ENCODE data around the gene MRPL36.

MRPL36 gene

DNA sequence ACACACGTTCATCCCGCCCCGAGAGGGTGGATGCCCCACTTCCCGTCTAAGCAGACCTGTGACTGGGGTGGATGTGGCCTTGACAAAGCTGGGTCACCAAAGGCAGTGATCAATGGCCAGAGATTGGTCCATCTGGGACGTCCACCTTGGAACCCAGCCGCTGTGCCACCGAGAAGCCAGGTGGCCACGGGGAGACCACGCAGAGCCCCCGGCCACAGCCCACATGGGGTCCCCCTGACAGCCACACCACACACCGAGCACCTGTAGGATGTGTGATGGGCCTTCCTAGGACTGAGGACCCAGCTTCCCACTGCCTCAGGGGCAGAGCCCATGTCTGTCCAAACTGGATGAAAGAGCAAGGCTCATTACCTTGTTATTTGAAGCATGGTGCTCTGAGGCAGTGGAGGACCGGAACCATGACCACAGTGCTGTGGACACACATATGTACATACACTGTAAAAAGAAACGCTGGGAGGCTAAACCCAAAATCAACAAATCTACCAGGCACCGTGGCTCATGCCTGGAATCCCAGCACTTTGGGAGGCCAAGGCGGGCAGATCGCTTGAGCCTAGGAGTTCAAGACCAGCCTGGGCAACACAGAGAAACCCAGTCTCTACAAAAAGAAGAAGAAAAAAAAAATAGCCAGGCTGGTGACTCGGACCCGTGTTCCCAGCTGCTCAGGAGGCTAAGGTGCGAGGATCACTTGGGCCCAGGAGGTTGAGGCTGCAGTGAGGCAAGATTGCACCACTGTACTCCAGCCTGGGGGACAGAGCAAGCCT, 50.1 kb downstream of the MRPL36 start:
- no peak for DNase-seq (ENCODE audit: low read depth)

- no peak for DNase-seq (ENCODE audit: low read depth)
These were observed 50.8 kb downstream of the MRPL36 start for GRCh38 chr5:1748845-1749244.
